RPMI7951 (cell line): ENCODE results near the gene ACP6. TPM values are rescaled to one million over a fixed set of nuclear protein-coding genes. Genes with fewer than 3 reads are reported as not detected.

ENCODE experiments used
- total RNA-seq: library from RNA; depleted of rRNA; stranded (reverse); fragments of >200 nt; shearing (Covaris generic); gene quantifications from 2 replicates; pipeline ENCODE4 v1.2.3, GENCODE V29; 2014; rRNA removed

ACP6 gene
- total RNA-seq, 1 experiment from 2014 or later: 7.9 TPM

Other genes with a start within 250 kb of the ACP6 start
- 4.8 and 9.8 TPM in 2 replicates for gene BCL9, start 129.0 kb downstream of the ACP6 start, total RNA-seq
- gene GJA5, start 90.1 kb upstream of the ACP6 start, total RNA-seq: 0.12 TPM in 1 of 2 replicates, not detected in the other
- gene GJA8, start 232.3 kb upstream of the ACP6 start, total RNA-seq: 0.12 TPM in 1 of 2 replicates, not detected in the other